ENCODE data around the gene OPHN1.
"Not testable (repeated sequence)": the region's sequence is repeated elsewhere in the genome, so short reads cannot be mapped to it uniquely, and the experiment has no call there.

Gene OPHN1

DNA sequence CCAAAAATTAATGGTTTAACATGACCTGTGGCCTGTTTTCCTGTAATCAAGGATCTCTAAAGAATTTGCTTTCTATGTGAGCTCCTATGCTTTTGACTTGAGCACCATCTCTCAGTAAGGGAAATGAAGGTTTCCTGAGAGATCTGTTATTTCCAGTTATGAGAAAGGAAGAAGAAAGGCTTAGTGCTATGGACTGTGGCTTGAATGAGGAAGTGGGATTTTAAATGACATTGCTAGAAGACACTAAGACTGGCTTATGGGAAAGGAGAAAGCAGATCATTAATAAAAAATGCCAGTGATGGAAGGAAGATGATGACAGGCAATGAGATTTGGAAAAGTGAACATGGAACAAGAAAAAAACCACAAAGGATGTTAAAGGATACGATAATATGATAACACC, 285.4 kb downstream of the OPHN1 start:
- DNase-seq (ENCODE audit: low spot score): no peak

DNA sequence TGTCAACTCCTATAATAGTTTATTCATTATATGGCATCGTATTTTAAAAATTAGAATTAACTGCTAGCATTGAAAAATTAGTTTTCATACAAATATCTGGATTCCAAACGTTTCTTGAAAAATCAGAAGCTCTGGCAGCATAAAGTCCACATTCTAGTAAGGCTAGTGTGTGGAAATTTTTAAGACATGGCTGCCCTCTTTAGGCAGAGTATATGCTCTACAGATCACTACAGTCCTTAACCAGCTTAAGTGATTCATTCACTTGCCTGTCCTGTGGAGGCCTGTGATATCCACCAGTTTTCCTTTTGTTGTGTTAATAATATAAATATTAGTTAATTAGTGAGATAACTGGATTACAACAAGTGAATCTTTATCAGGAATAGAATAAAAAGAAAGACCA, 287.2 kb downstream of the OPHN1 start:
- no peak for DNase-seq (ENCODE audit: low spot score)

DNA sequence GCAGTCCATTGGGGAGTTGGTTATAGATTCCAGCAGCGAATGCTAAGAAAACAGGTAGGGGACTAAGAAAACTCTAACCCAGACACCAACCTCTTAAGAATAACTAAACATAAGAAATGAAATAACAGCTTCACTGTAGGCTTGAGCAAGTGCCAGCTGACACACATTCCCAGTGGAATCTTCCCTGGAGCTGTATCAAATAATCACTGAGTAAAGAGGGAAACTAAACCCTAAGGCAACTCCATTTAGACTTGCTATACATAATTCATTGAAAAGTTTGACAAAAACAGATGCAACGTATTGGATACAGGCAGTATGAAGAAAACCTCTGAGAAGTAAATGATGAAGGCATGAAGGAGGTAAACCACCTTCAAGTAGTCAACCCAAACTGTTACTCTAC, 293.5 kb downstream of the OPHN1 start:
- no peak for DNase-seq (ENCODE audit: low spot score)

DNA sequence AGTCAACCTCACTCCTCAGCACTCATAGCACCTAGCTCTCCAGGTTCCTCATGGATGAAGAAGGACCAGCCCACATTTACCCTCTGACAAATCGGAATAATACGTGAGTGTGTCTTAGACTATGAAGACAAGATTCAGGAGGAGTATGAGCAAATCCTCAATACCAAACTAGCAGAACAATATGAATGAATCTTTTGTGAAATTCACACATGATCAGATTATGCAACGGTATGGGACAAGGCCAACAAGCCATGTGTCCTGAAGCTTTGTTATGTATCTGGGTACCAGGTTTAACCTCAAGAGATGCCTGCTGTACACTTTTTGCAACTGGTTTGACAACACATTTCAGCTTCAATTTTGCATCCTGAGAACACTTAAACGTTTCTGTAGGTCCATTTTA, 300.1 kb downstream of the OPHN1 start:
- DNase-seq (ENCODE audit: low spot score): no peak

DNA sequence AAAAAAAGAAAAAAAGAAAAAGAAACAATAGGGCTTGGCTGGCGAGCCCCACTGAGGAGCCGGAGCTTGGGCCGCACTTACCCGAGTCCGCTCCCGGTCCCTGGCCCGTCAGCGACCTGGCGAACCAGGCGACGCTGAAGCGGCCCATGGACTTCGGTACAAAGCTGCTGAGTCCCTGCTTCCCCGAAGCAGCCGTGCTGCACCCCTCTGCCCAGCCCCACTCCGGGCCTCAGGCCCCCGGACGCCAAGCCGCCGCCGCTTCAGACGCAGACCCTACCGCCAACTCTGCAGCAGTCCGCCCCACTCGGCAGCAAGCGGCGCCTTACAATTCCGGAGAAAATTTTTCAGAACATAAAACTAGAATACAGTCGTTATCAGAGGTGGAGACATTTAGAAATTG, 300.5 kb downstream of the OPHN1 start:
- DNase-seq (ENCODE audit: low spot score): no peak

DNA sequence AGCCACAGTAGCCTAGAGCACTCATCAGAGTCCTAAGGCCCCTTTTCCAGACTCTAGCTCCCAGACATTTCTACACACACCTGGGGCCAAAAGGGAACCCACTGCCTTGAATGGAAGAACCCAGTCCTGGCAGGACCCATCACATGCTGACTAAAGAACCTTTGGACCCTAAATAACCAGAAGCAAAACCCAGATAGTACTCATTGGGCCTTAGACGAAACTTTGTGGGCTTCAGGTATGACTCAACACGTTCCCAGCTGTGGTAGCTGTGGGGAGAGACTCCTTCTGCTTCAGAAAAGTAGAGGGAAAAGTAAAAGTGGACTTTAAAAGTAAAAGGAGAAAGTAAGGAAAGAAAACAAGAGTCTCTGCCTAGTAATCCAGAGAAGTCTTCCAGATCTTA, 311.5 kb downstream of the OPHN1 start:
- no peak for DNase-seq (ENCODE audit: low spot score)

DNA sequence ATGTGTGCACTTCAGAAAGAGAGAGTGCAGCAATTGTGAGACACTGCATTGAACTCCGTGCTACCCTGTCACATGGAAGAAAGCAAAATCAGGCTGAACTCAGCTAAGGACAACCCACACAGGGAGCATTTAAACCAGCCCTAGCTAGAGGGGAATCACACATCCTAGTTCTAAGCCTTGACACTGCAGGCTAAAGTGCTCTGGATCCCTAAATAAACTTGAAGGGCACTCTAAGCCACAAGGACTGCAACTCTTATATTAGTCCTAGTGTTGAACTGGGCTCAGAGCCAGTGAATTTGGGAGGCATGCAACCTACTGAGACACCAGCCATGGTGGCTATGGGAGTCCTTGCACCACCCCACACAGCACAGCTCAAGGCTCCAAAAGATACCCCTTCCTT, 311.9 kb downstream of the OPHN1 start:
- no peak for DNase-seq (ENCODE audit: low spot score)

DNA sequence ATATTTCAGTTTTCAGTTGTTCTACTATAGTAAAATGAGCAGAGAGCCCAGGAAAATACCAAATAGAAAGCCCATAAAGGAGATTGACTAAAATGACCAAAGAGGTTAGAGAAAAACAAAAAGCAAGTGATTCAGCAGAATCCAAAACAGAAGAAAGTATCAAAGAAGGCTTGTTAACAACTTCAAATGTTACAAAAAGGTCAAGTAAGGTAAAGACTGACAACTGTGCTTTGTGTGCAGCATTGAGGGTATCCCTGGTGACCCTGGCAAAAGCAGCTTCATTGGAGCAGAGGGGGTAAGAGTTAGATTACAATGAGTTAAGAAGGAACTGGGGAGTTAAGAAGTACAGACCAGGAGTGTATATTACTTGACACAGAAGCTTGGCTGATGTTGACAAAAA, 317.9 kb downstream of the OPHN1 start:
- DNase-seq (ENCODE audit: low spot score): no peak

DNA sequence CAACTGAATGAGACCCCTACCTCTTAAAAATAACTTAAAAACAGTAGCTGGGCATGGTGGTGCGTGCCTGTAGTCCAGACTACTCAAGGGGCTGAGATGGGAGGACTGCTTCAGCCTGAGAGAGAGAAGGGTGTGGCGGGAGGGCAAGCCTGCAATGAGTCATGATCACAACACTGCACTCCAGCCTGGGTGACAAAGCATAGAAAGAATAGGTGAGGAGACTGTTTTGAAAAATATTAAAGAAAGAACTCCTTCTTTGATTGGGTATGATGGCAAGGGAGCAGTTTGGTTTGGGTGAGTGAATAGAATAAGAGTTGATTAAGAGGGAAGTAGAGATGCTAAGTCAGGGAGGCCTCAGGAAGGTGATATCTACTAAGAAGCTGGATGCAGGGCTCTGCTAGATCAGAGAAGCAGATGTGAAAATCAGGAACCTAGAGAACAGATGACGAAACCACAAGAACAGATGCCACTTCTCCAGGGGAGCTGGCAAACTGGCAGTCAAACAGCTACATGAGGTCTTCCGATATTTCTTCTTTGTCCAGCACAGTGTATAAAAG, 318.6 kb downstream of the OPHN1 start:
- no peak for DNase-seq (ENCODE audit: low spot score)

DNA sequence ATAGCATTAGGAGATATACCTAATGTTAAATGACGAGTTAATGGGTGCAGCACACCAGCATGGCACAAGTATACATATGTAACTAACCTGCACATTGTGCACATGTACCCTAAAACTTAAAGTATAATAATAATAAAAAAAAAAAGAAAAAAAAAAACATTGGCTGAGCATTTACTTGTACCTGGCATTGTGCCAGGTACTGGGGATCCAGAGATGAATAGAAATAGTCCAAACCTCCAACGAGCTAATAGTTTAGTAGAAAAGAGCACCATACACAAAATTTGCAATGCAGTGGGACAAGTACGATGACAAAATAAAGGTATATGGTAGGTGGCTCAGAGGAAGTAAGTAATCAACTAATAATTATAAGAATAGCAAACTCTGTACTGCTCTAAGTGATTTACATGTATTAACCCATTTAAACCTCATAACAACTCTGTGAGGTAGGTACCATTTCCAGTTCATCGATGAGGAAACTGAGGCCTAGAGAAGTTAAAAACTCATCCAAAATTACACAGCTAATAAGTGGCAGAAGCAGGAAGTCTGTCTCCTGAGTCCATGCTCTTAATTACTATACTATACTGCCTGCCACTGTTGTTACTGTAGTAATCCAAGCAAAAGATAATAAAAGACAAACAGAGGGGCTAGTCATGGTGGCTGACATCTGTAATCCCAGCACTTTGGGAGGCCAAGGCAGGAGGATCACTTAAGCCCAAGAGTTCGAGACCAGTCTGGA, 319.3 kb downstream of the OPHN1 start:
- DNase-seq (ENCODE audit: low spot score): no peak

DNA sequence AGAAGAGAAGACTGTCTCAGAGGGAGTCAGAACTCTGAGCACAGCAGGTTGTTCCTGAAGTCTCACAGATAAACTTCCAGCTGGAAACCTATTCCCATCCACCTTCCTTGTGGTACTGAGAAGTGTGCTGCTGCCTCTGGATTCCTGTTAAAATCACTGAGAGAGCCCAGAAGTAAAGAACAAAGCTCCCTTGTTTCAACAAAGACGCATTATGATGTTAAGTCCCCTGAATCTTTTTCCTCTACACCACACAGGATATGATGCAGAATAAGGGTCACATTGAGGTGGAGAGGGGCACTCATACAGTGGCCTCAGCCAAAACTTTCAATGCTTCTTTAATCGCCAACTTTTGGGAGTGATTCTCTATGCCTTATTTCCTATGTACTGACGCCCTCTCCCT, 321.0 kb downstream of the OPHN1 start:
- DNase-seq (ENCODE audit: low spot score): no peak

DNA sequence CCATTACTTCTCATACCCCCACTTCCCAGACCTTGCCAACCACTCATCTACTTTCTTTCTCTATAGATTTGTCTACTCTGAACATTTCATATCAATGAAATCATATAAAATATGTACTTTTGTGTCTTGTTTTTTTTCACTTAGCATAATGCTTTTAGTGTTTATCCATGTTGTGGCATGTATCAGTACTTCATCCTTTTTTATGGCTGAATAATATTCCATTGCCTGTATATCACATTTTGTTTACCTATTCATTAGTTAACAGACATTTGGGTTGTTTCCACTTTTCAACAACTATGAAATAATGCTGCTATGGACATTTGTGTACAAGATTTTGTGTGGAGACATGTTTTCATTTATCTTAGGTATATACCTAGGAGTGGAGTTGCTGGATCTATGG, 324.1 kb downstream of the OPHN1 start:
- DNase-seq (ENCODE audit: low spot score): no peak

DNA sequence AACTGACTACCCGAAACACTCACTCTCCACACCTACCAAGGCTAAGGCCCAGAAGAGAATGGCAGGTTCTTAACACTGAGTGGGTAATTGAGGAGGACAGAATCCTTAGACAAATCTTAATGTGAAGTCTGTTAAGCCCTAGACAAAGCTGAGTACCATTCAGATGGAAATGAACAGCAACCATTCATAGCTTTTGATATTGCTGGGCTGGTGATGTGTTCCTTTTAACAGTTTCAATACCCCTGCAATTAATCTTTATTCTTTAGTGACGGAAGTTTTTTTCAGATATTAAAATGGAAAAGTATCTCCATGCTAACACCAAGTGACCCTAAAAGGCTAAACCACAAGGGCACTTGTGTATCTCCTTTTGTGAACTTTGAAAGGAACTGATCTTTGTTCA, 334.9 kb downstream of the OPHN1 start:
- DNase-seq (ENCODE audit: low spot score): no peak

DNA sequence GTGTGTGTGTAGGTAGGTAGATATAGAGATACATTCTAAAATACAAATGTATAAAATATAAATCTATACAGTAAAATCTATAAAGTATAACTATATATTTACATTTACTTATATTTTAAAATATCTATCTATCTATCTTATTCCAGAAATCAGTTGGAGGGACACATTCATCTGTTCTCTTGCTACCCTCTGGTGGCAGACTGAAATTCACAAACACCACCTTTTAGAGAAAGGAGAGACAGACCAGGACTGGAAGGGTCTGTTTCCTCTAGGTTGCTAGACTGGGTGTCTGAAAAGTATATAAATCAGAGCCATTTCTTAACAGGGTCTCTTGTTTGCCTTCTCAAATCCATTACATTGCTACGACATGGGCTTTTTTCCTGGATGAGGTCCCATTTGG, 343.0 kb downstream of the OPHN1 start:
- no peak for DNase-seq (ENCODE audit: low spot score)

DNA sequence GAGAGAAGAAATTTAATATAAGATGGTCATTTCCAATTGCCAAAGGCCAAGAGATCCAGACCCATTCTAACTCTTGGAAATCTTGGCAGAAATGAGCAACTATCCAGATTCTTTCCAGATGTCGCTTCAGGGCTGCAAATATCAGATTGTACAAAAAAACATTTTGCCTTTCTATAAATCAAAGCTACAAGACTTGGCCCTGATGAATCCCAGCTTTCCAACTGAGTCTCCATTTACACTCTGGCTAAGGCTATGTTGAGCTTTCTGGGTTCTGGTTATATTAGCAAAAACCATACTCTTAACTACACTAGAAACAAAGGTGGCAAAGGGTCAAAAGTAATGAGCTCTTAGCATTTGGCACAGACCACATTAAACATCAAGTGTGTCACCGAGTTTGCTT, 345.8 kb downstream of the OPHN1 start:
- no peak for DNase-seq (ENCODE audit: low spot score)

DNA sequence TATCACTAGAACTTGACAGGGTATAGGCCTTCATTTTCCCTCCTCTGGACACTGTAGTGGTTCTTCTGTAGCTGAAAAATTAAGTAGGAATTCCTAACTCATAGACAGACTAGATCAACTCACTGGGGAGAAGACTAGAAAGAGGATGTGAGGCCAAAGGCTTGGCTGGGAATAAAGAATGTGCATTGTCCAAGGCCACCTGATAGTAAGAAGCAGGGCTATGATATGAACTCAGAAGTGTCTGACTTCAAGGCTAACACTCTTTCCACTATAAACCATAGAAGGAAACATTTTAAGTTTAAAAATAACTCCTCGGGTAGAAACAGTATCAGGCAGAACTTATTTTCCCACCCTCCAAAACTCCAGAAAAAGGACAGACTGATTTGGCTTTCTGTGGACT, 346.6 kb downstream of the OPHN1 start:
- DNase-seq (ENCODE audit: low spot score): no peak

DNA sequence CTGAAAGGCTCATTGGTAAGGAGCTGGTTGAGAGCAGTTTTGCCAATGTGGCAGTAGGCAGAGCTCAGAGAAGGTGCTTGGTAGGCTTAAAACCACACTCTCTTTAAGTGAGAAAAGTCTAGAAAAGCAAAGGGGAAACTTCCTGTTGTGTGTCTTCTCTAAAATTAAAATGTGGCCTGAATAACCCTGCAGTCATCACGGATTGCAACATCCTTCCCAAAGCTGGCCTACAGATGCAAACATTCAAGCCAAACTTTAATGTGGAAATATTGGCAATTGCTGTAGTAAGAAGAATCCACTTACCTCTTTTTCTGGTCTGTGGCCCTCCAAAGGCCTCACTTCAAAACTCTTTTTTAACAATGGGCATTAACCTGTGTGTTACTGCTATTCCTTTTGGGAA, 348.5 kb downstream of the OPHN1 start:
- DNase-seq (ENCODE audit: low spot score): no peak

DNA sequence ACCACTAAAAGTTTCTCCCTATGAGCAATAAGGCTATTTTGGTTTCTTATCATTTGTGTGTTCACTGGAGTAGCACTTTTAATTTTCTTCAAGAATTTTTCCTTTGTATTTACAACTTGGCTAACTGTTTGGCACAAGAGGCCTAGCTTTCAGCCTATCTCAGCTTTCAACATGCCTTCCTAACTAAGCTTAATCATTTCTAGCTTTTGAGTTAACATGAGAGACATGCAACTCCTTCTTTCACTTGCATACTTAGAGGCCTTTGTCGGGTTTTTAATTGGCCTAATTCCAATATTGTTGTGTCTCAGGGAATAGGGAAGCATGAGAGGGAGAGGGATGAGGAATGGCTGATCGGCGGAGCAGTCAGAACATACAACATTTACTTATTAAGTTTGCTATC, 349.8 kb downstream of the OPHN1 start:
- DNase-seq (ENCODE audit: low spot score): no peak

DNA sequence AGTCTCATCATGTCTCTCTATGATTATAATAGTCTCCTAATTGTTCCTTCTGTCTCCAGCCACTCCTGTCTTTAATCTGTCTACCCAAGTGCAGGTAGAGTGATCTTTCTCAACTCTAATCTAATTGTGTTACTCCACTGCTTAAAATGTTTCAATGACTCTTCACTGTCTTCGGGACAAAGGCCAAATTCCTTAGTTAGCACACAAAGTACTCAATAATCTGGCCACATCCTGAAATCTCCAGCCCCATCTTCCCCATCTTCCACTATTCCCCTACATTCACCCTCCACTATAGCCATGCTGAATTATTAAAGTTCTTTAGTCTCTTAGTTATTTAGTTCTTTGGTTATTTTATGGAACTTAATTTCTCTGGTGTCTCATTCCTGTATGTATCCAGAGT, 353.3 kb downstream of the OPHN1 start:
- DNase-seq (ENCODE audit: low spot score): no peak

DNA sequence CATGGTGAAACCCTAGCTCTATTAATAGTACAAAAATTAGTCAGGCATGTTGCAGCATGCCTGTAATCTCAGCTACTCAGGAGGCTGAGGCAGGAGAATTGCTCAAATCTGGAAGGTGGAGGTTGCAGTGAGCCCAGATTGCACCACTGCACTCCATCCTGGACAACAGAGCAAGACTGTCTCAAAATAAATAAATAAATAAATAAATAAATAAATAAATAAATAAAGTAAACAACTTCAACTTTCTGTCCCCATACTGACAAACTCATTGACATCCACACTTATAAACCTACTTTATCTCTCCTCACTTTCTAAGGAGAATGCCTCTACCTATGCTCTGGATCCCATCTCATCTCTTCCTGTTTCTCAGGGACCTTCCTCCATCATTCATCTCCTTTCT, 354.5 kb downstream of the OPHN1 start:
- DNase-seq (ENCODE audit: low spot score): not testable (repeated sequence)

DNA sequence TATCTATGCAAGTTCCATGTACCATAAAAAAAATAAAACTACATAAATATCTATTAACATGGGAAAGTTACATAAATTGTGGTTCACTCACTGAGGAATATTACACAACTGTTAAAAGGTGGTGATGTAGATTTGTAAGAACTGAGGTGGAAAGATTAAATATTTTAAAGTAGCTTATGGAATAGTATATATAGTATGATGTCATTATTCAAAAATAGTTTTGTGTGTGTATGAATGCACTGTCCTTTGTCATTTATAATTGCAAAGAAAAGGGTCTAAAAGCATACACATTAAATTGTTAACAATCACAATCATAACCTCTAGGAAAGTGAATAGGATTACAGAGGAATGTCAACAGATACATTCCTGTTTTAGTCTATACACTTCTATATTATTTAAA, 355.9 kb downstream of the OPHN1 start:
- no peak for DNase-seq (ENCODE audit: low spot score)

DNA sequence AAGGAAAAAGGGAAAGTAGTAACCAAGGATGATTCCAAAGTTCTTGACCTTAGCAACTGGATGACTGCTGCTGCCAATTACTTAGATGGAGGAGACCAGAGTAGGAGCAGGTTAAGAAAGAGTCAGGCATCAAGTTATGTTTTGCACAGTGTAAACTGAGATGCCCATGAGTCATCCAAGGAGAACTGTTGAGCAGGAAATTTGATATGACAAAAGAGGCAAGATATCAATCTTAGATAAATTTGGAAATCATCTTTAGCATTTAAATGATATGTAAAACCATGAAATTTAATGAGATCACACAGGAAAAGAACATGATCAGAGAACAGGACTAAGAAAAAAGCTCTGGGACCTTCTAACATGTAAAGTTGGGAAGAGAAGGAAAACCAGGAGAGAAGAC, 361.3 kb downstream of the OPHN1 start:
- no peak for DNase-seq (ENCODE audit: low spot score)

DNA sequence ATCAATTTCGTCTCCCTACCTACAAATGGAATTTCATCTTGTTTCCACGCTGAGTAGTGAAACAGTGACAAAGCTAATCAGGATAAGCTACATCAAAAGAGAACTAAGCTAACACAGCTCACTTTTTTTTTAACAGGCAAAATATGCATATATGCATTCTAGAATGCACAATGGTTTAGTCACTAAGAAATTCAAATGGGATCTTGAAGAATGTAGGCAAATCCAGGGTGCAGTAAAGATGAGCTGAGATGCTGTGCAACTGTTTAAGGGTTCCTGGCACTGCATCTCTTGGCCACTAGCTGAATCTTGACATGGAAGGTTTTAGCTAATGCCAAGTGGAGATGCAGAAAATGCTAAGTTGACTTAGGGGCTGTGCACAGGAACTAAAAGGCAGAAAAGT, 363.2 kb downstream of the OPHN1 start:
- DNase-seq (ENCODE audit: low spot score): not testable (repeated sequence)

DNA sequence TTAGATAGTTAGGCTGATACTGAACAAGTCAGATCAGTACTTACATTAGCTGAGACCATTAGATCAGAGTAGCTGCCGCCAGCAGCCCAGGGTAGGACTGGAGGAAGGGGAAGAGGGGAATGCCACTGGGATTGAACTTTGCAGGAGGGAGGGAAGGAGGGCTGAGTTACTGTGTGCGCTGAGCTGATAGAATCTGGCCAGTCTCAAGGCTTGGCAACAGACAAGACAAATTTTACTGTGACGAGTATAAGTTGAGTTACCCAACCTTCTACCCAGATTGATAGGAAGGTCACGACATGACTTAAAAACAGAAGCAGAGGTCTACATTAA, 372.1 kb downstream of the OPHN1 start:
- DNase-seq (ENCODE audit: low spot score): no peak
